ENCODE data around the gene ILK. TPM values are rescaled to one million over a fixed set of nuclear protein-coding genes. Genes with fewer than 3 reads are reported as not detected.

Gene ILK
- total and polyA plus RNA-seq, 11 donors, result 177 to 288 (median 222) TPM

- ATAC-seq (no peak), DNase-seq (no peak)
- 92 to 96% (median 95%) methylated on average over 8 to 12 of the region's 12 CpGs for WGBS, 4 donors
- no peaks in the 10 kb centered on the region for H3K27me3 ChIP-seq
- peaks cover 0 to 65% (median 52%) of the 10 kb centered on the region in 9 donors for H3K36me3 ChIP-seq
- H3K27ac ChIP-seq, result no peak overlapping the region
- no peaks in the 10 kb centered on the region for H3K9me3 ChIP-seq
- H3K4me1 ChIP-seq, result peaks cover 0 to 21% (median 0%) of the 10 kb centered on the region in 12 donors
- intact Hi-C loops (cut with DNase I), result no loop called here
- H3K4me3 ChIP-seq, result no peak overlapping the region
- TF ChIP-seq CTCF (IDR thresholded peaks at IDR 0.05) (no peak), POLR2A (IDR thresholded peaks at IDR 0.05) (no peak)
Observed at GRCh38 chr11:6625156-6625831, 21.7 kb downstream of the ILK start.

- 92 to 97% (median 93%) methylated on average over 11 to 17 of the region's 17 CpGs for WGBS, 4 donors
- intact Hi-C loops (cut with DNase I), result no loop called here
Observed at GRCh38 chr11:6625832-6626420, 22.4 kb downstream of the ILK start.

GRCh38 chr11:6626971-6627761 lies 23.6 kb downstream of the ILK start:
- Histone ChIP-seq H3K27ac (peak overlapping the region in 1 of 12 donors; percentile 32), H3K4me1 (peaks cover 0 to 10% (median 0%) of the 10 kb centered on the region in 12 donors), H3K9me3 (no peaks in the 10 kb centered on the region), H3K27me3 (no peaks in the 10 kb centered on the region), H3K36me3 (peaks cover 0 to 83% (median 69%) of the 10 kb centered on the region in 9 donors), H3K4me3 (no peak overlapping the region)
- ATAC-seq, result peak; percentile 46 to 76 (median 70)
- WGBS, 4 donors, result 73 to 81% (median 79%) methylated on average over 17 to 19 of the region's 19 CpGs
- intact Hi-C loops (cut with DNase I), result no loop called here
- TF ChIP-seq POLR2A (IDR thresholded peaks at IDR 0.05), result no peak
- TF ChIP-seq CTCF (IDR thresholded peaks at IDR 0.05), result no peak
- peak in 2 of 5 donors; percentile 78 to 81 for DNase-seq

More at GRCh38 chr11:6625832-6626420, 22.4 kb downstream of the ILK start:
- TF ChIP-seq CTCF (IDR thresholded peaks at IDR 0.05), result no peak
- TF ChIP-seq POLR2A (IDR thresholded peaks at IDR 0.05), result no peak
- H3K4me1 ChIP-seq, result peaks cover 0 to 15% (median 0%) of the 10 kb centered on the region in 12 donors
- H3K9me3 ChIP-seq, result no peaks in the 10 kb centered on the region
- H3K36me3 ChIP-seq, result peaks cover 0 to 71% (median 59%) of the 10 kb centered on the region in 9 donors
- no peak overlapping the region for H3K4me3 ChIP-seq
- H3K27me3 ChIP-seq, result no peaks in the 10 kb centered on the region
- ATAC-seq (no peak), DNase-seq (no peak)
- H3K27ac ChIP-seq, result no peak overlapping the region

GRCh38 chr11:6627762-6628241 lies 24.2 kb downstream of the ILK start:
- intact Hi-C loops (cut with DNase I), result no loop called here
- Histone ChIP-seq H3K36me3 (peaks cover 0 to 89% (median 75%) of the 10 kb centered on the region in 9 donors), H3K27ac (peak overlapping the region in 1 of 12 donors; percentile 32), H3K4me3 (no peak overlapping the region), H3K9me3 (no peaks in the 10 kb centered on the region), H3K27me3 (no peaks in the 10 kb centered on the region), H3K4me1 (peaks cover 0 to 11% (median 0%) of the 10 kb centered on the region in 12 donors)
- no peak for TF ChIP-seq CTCF (IDR thresholded peaks at IDR 0.05)
- TF ChIP-seq POLR2A (IDR thresholded peaks at IDR 0.05), result no peak
- ATAC-seq (no peak), DNase-seq (no peak)
- 82 to 86% (median 85%) methylated on average over 2 of the region's 2 CpGs for WGBS, 4 donors

Data from heart left ventricle (tissue), 16 donors.